Endothelial cell of umbilical vein (primary cell): ENCODE measurements around the gene DAG1. TPM values are rescaled to one million over a fixed set of nuclear protein-coding genes. Genes with fewer than 3 reads are reported as not detected.

Experiments used
- BruUV-seq: library from RNA; stranded (reverse); fragments of 400-500 nt; replicated peaks from 2 replicates; lab custom pipeline; 2021; lab: Mats Ljungman, UMichigan
- CTCF ChIA-PET: fragments of 300-600, 350-600 bp; sonication (Branson Sonifier 250); formaldehyde crosslinking; loops from one replicate; lab custom pipeline; 2021; ENCODE audit warnings: antibody characterized with exemption, inconsistent platforms; lab: Charles Lee
- POLR2A ChIA-PET: fragments of 300-600, 350-600 bp; sonication (Branson Sonifier 250); formaldehyde crosslinking; loops from one replicate; lab custom pipeline; 2021; ENCODE audit warnings: antibody characterized with exemption, inconsistent platforms; lab: Charles Lee
- DNase-seq: peaks from one replicate; pipeline ENCODE4 v3.0.0-alpha.2; 2011; ENCODE audit warnings: low read depth, low spot score
- FAIRE-seq: peaks from 2 replicates; lab custom pipeline; 2011; peaks lifted over from hg19 to GRCh38; lab: Jason Lieb, UNC
- H2AFZ ChIP-seq: 2 replicates; pipeline ENCODE4 v1.6.0; 2012; ENCODE audit warnings: low read depth, low read length, control low read depth, inconsistent platforms
- H3K27ac ChIP-seq: 2 replicates; pipeline ENCODE4 v1.5.1; 2011; ENCODE audit warnings: low read depth, mild to moderate bottlenecking, control low read depth, low read length, moderate library complexity; ENCODE audit not compliant: insufficient read depth
- H3K27me3 ChIP-seq, 2 experiments: 2 replicates each; pipeline versions ENCODE4 v1.6.0 to v1.6.1; 2011; ENCODE audit warnings: low read length in 2 of 2, mixed read lengths in 1 of 2; ENCODE audit not compliant: control insufficient read depth in 2 of 2, insufficient read depth in 2 of 2
- H3K36me3 ChIP-seq, 2 experiments: 2 replicates in 1 of 2; 3 replicates in 1 of 2; pipeline ENCODE4 v1.5.1; 2011; ENCODE audit warnings: low read length in 2 of 2, mild to moderate bottlenecking in 1 of 2, moderate library complexity in 1 of 2; ENCODE audit not compliant: control insufficient read depth in 2 of 2, insufficient read depth in 2 of 2; ENCODE audit errors: extremely low read depth in 1 of 2
- H3K4me1 ChIP-seq: 3 replicates; pipeline ENCODE4 v1.5.1; 2011; ENCODE audit warnings: mild to moderate bottlenecking, low read length; ENCODE audit not compliant: control insufficient read depth, insufficient read depth; ENCODE audit errors: extremely low read depth
- H3K4me2 ChIP-seq: 2 replicates; pipeline ENCODE4 v1.6.1; 2011; ENCODE audit warnings: low read length, control low read depth, mixed read lengths; ENCODE audit not compliant: insufficient read depth
- H3K4me3 ChIP-seq, 3 experiments: fragments of 200-600 bp in 1 of 3; sonication (generic), shearing (Covaris generic) in 1 of 3; replicated peaks in 1 of 3; 2 replicates each; pipeline ENCODE4 v1.5.1; 2011 to 2016; ENCODE audit warnings: control low read depth in 3 of 3, low read length in 3 of 3, mild to moderate bottlenecking in 2 of 3, inconsistent platforms in 1 of 3, low read depth in 1 of 3, moderate library complexity in 1 of 3; ENCODE audit not compliant: insufficient read depth in 1 of 3
- H3K79me2 ChIP-seq: 2 replicates; pipeline ENCODE4 v1.6.0; 2012; ENCODE audit warnings: low read length, inconsistent platforms; ENCODE audit not compliant: control insufficient read depth, insufficient read depth
- H3K9ac ChIP-seq: replicated peaks from 2 replicates; pipeline ENCODE3; 2011; ENCODE audit warnings: low read length, control low read depth; ENCODE audit not compliant: insufficient read depth; ENCODE audit errors: extremely low read depth
- H3K9me1 ChIP-seq: replicated peaks from 3 replicates; pipeline ENCODE4 v1.6.0; 2011; ENCODE audit warnings: mild to moderate bottlenecking, low read length; ENCODE audit not compliant: control insufficient read depth, insufficient read depth; ENCODE audit errors: extremely low read depth
- H3K9me3 ChIP-seq: replicated peaks from 2 replicates; pipeline ENCODE4 v1.5.1; 2012; ENCODE audit warnings: low read length, inconsistent platforms; ENCODE audit not compliant: control insufficient read depth, insufficient read depth
- H4K20me1 ChIP-seq: replicated peaks from 2 replicates; pipeline ENCODE3; 2011; ENCODE audit warnings: mild to moderate bottlenecking, low read length; ENCODE audit not compliant: control insufficient read depth, insufficient read depth; ENCODE audit errors: extremely low read depth
- EZH2 ChIP-seq: IDR thresholded peaks from 2 replicates; pipeline ENCODE4 v1.6.1; 2012; ENCODE audit warnings: borderline replicate concordance, low read depth, mild to moderate bottlenecking, moderate library complexity, low read length, inconsistent platforms; ENCODE audit not compliant: severe bottlenecking
- FOS ChIP-seq: IDR thresholded peaks from 2 replicates; pipeline ENCODE4 v1.6.1; 2011; ENCODE audit warnings: mild to moderate bottlenecking, low read length, moderate library complexity, borderline replicate concordance; ENCODE audit not compliant: insufficient read depth
- GATA2 ChIP-seq: IDR thresholded peaks from 2 replicates; pipeline ENCODE4 v1.7.0; 2011; ENCODE audit warnings: low read depth, mild to moderate bottlenecking, moderate library complexity, mixed read lengths, low read length; ENCODE audit not compliant: insufficient read length, insufficient read depth
- JUN ChIP-seq: IDR thresholded peaks from 2 replicates; pipeline ENCODE4 v1.6.1; 2011; ENCODE audit warnings: borderline replicate concordance, low read depth; ENCODE audit not compliant: insufficient read length, insufficient read depth
- MYC ChIP-seq: IDR thresholded peaks from one replicate; pipeline ENCODE4 v1.6.1; 2011; ENCODE audit warnings: mild to moderate bottlenecking, low read depth, low read length
- POLR2A ChIP-seq: IDR thresholded peaks from 2 replicates; pipeline ENCODE4 v1.6.1; 2012; ENCODE audit warnings: low read depth, mild to moderate bottlenecking, control low read depth, low read length
- POLR2AphosphoS5 ChIP-seq: IDR thresholded peaks from 2 replicates; pipeline ENCODE4 v1.6.1; 2012; ENCODE audit warnings: low read depth, mild to moderate bottlenecking, control low read depth, low read length, moderate library complexity; ENCODE audit not compliant: insufficient read depth
- dilution Hi-C: fragments of 300-500 bp; cut with MboI; formaldehyde crosslinking; loops from one replicate; pipeline ENCODE4 v1.15.0; 2019; ENCODE audit warnings: low sequenced_read_pairs; ENCODE audit not compliant: extremely low pct_ligation_motif_present
- intact Hi-C: fragments of 100-400 bp; cut with micrococcal nuclease; formaldehyde crosslinking; loops from one replicate; pipeline ENCODE4 v1.10.0; 2022
- polyA plus RNA-seq, 4 experiments: library from polyadenylated mRNA; depleted of rRNA in 3 of 4; stranded (reverse) in 3 of 4; unstranded in 1 of 4; fragments of >200 nt; gene quantifications; 2 replicates each; pipeline versions ENCODE4 v1.2.1 to v1.2.3, GENCODE V29; 2011 to 2012; ENCODE audit warnings: missing spikeins in 1 of 4
- total RNA-seq: library from RNA; stranded (reverse); gene quantifications from 2 replicates; pipeline ENCODE4 v1.2.3, GENCODE V29; 2021
- TF ChIP-seq, protein P1 (sequence below): IDR thresholded peaks from 2 replicates; pipeline ENCODE4 v1.6.1; 2011; ENCODE audit not compliant: insufficient read depth, insufficient read length
- TF ChIP-seq, protein P2 (sequence below), 2 donors: IDR thresholded peaks; 1 replicate in 1 of 2; 2 replicates in 1 of 2; pipeline ENCODE4 v1.5.1; 2011; ENCODE audit warnings: low read length in 2 of 2, mild to moderate bottlenecking in 2 of 2, moderate library complexity in 2 of 2, control low read depth in 1 of 2, inconsistent platforms in 1 of 2, low read depth in 1 of 2; ENCODE audit not compliant: insufficient read depth in 1 of 2; ENCODE audit errors: extremely low read depth in 1 of 2

The DAG1 gene
- total and polyA plus RNA-seq, 2 donors (not counting 3 experiments of a cell fraction or from before 2014, with no cell fraction given) = 59.6 to 97.5 TPM

DNA sequence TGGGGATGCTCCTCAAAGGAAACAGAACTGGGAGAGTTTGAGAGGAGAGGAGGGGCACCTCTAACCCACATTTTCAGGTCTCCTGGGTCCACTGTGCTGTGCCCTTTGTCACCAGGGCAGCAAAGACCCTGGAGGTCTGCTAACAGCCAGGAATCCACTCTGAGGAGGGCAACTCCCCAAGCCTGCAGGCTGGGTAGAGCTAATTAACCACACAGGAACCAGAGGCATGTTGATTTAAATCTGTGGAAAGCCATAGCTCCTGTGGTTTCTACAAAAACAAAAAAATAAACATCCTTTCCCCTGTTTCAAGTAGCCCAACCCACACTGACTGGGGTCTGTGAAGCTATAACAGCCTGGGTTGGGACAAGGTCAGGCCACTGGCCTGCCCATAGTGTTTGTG lies 82.0 kb downstream of the DAG1 start:
- POLR2A ChIA-PET = no interaction called here

More for the DNA sequence above, 82.0 kb downstream of the DAG1 start:
- no peaks in the 10 kb centered on the region for H3K9me3 ChIP-seq
- DNase-seq = no peak
- H3K4me3 ChIP-seq = no peak overlapping the region
- no peak overlapping the region for H2AFZ ChIP-seq
- no peak for TF ChIP-seq POLR2A
- TF ChIP-seq, protein P1, sequence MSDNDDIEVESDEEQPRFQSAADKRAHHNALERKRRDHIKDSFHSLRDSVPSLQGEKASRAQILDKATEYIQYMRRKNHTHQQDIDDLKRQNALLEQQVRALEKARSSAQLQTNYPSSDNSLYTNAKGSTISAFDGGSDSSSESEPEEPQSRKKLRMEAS = no peak
- TF ChIP-seq JUN = no peak
- no peak for TF ChIP-seq GATA2
- no peak for TF ChIP-seq POLR2AphosphoS5
- TF ChIP-seq FOS = no peak
- TF ChIP-seq, protein P2, sequence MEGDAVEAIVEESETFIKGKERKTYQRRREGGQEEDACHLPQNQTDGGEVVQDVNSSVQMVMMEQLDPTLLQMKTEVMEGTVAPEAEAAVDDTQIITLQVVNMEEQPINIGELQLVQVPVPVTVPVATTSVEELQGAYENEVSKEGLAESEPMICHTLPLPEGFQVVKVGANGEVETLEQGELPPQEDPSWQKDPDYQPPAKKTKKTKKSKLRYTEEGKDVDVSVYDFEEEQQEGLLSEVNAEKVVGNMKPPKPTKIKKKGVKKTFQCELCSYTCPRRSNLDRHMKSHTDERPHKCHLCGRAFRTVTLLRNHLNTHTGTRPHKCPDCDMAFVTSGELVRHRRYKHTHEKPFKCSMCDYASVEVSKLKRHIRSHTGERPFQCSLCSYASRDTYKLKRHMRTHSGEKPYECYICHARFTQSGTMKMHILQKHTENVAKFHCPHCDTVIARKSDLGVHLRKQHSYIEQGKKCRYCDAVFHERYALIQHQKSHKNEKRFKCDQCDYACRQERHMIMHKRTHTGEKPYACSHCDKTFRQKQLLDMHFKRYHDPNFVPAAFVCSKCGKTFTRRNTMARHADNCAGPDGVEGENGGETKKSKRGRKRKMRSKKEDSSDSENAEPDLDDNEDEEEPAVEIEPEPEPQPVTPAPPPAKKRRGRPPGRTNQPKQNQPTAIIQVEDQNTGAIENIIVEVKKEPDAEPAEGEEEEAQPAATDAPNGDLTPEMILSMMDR (IDR thresholded peaks at IDR 0.05; ENCODE audit: extremely low read depth in 1 of 2, insufficient read depth in 1 of 2, low read depth in 1 of 2, low read length in 2 of 2) = no peak
- TF ChIP-seq MYC = no peak
- no peak for TF ChIP-seq EZH2
- no peak overlapping the region for H3K9ac ChIP-seq
- CTCF ChIA-PET = interaction anchor here (1.7 to 4.0 kb wide), 2 partner anchors 12 to 119 kb away, joined by 5 to 23 read pairs; no protein-coding TSS in a partner anchor
- H3K79me2 ChIP-seq = no peaks in the 10 kb centered on the region
- no peaks in the 10 kb centered on the region for H4K20me1 ChIP-seq
- peaks cover 15 to 16% of the 10 kb centered on the region in 2 experiments for H3K27me3 ChIP-seq
- H3K27ac ChIP-seq = no peak overlapping the region
- H3K36me3 ChIP-seq = no peaks in the 10 kb centered on the region
- no TSS peak for BruUV-seq
- dilution Hi-C loops = no loop called here
- intact Hi-C loops = loop anchor here (5.0 kb wide), 1 partner anchor 235 kb away; the partner anchor contains the start of gene IP6K1
- H3K4me2 ChIP-seq = no peak overlapping the region
- H3K9me1 ChIP-seq = no peaks in the 10 kb centered on the region
- H3K4me1 ChIP-seq = peaks cover 6% of the 10 kb centered on the region
- FAIRE-seq = no peak
